HG03045 (cell line): Measurements from ENCODE around the gene ARVCF.

Experiments used
- ATAC-seq: cut with Tn5 transposase; IDR thresholded peaks from one replicate; pipeline ENCODE4 v1.9.1; 2021; ENCODE audit warnings: mild to moderate bottlenecking, moderate library complexity; ENCODE audit not compliant: unreplicated experiment

The ARVCF gene

DNA sequence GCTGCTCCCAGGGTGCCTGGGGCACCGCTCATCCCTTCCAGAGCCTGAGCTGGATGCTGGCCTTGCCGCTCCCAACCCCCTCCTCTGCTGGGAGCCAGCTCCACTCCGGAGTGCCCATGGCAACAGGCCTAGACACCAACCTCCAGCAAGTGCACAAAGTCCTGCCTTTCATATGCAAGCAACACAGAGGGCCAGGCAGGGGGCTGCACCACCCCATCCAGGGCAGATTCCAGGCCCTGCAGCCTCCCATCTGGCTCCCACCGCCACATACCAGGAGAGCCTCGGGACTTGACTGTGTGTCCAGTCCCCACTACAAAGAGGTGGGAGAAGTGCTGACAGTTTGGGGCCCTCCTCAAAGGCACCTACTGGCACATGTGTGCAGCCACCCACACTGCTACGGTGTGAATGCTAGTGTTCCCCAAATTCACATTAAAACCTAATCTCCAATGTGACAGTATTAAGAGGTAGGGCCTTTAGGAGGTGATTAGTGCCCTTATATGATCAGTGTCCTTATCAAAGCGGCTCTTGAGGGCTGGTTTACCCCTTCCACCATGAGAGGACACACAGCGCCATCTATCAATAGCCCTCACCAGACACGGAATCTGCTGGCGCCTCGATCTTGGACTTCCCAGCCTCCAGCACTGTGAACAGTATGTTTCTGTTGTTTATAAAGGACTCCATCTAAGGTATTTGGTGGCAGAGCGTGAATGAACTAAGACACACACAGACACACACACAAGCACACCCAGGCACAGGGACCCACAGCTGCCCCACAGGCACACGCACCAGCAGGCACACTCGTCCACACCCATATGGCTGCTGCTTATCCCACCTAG lies 16.2 kb downstream of the ARVCF start:
- ATAC-seq: no peak

DNA sequence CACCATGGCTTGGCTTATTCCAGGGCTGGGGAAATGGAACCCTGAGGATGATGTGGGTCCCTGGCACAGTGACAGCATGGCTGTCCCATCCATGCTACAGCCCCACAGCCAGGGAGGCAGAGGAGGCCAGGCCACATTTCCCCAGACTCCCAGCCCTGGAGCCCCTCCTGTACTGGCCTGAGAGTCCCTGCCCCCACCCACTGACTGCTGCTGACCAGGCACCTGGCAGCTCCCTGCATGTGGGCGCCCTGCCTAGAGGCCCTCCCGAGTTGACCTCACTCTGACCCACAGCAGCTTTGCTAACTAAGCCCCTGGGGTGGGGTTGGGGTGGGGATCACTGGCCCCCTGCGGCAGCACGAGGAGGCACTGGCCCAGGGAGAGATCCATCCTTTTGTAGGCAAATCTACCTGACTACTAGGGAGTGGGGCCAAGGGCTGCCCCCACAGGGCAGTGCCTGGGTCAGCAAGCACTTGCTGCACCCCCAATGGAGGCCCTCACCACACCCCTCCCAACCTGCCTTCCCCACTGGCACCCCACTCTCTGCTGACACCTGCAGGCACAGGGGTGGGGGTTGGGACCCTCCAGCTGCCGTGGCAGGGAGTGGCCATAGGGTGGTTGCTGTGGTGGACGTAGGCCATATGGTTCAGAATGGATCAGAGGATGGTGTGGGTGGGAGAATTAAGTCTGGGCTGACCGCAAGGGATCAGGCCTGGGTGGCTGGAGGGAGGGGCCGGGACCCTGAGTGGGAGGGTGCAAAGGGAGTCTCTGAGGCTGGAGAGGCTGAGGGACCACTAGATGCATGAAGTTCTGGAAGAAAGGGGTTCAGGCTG lies 17.4 kb downstream of the ARVCF start:
- no peak for ATAC-seq

DNA sequence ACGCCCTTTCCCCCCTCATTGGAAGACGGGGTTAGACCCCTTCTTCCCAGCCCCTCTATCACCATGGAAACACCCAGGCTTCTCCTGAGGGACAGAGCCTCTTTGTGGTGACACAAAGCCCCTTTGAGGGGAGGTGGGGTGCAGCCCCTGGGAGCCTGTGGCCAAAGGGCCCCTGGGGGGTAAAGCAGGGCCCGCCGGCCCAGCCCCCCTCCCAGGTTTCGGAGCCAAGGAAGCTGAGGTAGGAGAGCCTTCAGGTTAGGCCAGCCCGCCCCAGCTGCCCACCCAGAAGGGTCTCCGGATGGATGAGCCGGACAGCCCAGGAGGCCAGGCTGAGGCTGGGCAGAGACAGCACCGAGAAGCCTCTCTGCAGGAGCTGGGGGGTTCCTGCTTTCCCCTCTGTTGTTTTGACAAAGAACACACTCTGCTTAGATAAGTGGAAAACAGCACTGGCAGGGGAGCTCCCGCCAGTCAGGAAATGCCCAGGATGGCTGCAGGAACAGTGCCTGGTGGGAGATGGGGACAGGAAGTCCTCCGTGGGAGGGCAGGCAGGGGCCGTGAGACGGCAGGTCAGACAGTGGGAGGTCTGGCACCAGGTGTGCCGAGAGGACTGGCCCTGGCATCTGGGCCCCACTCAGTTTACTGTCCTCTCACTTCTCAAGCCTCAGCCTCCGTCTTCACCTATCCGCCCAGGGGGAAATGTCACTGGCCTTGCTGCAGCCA lies 18.2 kb downstream of the ARVCF start:
- ATAC-seq: no peak

DNA sequence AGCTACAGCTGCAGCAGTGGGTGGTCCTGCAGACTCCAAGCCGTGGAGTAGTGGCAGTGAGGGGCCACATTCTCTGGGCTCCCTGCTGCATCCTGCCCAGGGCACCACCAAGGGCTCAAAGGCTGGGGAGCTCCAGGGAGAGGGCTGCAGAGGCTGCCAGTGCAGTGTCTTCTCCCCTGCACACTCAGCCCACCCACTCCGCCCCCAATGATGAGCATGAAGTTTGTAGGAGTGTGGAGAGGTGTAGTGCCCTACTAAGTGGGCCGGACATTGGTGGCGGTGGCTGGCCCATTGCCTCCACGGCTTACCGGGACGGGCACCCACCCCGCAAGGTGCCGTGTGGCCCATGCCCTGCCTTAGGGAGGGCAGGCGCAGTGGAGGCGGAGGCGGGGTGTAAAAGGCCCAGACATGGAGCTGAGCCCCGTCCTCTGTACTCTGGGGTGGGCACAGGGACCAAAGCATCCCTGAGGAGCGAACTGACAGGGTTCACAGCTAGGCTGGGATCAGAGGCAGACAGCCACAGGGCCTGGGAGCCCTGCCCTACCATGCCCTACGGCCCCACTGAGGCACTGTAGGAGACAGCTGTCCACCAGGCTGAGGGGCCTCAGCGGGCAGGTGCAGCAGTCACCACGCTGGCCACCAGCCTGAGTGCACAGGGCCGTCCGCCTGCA lies 18.9 kb downstream of the ARVCF start:
- ATAC-seq: no peak

DNA sequence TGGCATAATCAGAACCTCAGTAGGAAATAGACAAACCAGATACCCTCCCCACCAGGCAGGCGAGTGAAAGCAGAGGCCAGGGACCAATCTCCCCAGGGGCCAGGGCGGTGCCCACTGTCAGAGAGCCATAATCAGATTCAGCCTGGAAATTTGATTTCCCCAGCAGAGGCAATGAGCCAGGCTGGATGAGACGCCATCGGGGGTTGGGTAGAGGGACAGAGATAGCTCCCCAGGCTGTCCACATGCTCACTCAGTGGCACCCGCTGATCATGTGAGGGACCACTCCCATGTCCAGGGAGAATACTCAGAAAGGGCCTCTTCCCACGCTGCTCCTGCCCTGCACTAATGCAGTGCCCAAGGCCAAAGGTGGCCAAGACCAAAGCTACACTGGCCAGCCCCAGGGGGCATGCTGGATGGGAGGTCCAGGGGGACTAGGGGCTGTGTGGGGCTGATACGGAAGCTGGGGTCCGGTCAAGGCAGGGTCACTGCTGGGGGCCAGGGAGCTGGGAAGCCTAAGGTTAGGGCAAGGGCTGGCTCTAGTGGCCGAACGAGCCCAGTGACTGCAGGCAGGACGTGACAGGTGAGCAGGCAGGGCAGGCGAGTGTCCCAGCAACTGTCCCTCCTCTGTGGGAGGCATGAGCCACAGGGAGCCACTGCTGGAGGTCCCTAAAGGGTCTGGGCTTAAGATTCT lies 19.8 kb downstream of the ARVCF start:
- ATAC-seq: no peak

DNA sequence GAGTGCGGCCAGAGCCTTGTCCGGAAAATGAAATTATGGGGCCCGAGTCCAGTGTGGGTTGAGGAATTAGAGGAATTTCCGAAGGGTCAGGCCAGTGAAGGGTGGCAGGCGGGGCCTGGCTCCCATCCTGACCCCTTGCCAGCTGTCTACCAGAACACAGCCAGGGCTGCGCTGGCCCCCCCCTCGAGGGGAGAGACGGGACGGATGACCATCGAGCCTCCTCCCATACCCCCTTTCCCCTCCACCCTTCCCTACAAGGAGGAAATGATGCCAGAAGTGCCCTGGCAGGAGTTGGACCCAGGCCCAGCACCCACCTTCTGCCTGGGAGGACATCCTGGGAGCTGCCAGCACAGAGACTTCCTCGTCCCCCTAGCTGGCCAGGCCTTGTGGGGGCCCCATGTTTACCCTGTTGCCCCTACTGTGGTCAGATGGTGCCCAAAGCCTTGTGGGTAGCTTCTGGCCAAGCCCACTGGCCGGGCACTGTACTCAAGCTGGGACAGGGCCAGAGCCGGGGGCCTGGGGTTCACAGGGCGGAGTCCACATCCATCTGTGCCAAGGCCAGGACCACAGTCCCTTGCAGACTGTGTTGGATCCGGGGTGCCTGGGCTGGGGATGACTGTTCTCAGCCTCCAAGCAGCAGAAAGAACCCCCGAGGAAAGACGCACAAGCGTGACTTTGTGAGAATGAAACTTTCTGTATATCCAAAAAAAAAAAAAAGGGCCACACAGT lies 20.8 kb downstream of the ARVCF start:
- ATAC-seq: no peak

DNA sequence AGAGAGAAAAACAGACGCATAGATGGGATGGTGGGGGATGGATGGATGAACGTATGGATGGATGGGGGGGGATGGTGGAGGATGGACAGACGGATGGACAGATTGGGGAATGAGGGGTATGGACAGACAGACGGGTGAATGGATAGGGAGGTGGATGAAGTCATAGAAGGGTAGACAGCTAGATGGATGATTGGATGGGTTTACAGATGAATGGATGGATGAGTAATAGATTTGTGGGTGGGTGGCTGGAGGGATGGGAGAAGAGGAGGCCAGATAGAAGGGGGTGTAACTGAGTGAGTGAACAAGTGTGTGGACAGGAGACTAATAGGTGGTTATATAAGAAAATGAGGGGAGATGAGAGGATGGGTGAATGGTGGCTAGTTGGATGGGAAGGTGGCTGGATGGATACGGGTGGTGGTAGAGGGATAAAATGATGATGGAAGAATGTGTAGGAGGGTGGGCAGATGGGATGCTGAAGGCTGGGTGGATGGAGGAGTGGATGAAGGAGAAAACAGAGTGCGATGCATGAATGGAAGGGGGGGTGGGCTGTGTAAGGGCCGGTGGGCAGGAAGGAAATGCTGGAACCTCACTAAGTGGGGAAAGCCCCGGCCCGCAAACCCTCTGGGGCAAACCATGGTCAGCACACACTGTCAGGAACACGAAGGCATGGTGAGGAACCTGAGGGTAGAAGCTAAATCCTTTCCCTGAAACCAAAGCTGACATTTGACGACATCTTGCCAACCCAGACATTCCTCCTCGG lies 21.6 kb downstream of the ARVCF start:
- ATAC-seq: no peak

DNA sequence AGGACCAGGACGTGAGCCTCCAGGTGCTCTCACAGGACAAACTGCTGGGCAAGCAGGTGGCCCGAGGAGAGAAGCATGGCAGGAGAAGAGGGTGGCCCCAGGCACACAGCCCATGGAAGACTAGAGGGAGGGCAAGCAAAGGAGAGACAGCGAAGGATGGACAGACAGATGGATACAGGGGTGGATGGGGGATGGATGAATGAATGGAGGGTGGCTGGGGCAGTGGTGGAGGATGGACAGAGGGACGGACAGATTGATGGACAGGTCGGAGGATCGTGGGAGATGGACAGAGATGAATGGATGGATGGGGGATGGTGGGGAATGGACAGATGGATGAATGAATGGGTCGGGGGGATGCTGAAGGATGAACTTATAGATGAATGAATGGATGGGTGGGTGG lies 22.7 kb downstream of the ARVCF start:
- ATAC-seq: no peak

DNA sequence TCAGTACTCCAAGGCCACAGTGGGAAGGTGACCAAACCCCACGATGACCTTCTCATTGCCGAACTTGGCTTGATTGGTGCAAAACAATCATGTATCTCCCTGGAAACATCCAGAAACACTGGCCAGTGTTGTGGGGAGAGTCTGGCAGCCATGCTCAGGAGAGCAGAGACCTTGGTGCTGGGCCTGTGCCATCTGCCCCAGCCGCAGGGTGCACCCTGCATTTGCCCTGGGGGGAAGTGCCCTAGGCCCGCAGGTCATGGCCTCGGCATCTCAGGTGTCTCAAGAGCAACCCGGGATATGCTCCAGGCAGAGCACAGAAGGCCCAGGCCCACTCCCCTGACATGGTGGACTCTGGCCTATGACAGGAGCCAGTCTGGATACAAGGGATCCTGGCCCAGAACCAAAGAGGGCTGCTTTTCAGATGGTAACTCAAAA lies 23.7 kb downstream of the ARVCF start:
- ATAC-seq: no peak

DNA sequence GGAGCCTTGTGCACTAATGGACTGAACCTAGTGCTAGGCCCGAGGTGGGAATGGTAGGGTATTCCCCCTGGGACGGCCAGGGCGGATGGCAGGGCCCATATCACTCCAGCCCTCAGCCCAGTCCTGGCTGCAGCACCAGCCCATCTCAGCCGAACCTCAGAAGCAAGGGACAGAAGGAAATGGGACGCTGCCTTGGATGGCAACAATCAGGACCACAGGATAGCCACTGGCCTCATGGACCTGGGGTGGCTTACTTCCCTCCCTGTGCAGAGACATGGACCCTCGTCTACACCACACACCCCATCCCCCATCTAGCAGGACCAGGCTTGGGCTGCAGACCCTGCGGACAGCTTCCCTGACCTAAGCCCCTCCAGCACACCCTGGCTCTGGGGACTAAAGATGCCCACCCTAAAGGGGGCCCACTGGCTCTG lies 24.1 kb downstream of the ARVCF start:
- ATAC-seq: no peak

DNA sequence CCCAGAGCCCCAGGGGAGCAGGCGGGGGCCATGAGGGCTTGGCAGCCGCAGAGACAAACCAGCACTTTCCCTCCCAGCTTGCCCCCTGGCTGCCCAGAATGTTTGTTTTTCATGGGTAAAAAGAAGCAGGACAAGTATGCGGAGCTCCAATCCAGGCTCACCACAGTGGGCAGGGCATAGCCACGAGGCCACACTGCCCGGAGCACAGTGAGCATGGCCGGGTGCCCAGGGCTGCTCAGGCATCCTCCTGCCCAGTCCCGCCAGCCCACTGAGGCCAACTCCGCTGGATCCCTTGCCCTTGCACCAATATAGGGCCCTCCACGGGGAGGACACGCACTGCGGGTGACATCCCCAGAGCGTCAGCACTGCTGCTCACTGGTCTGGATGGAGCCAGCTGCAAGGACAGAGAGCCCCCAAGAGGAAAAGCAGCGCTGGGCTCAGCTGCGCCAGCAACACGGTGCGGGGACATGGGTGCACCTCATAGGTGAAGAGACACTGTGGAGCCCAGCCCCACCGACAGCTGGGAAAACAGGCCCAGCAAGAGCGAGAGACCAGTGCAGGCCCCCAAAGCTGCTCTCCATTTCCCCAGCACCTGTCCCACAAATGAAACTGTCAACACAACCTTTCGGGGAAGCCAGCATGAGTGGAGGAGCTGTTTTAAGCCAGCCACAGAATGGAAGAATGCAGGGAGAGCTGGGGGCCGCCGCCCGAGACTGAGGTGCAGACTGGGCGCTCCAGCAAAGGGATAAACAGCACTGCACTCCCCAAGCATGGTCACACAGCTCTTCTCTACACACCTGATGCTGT lies 24.8 kb downstream of the ARVCF start:
- no peak for ATAC-seq

DNA sequence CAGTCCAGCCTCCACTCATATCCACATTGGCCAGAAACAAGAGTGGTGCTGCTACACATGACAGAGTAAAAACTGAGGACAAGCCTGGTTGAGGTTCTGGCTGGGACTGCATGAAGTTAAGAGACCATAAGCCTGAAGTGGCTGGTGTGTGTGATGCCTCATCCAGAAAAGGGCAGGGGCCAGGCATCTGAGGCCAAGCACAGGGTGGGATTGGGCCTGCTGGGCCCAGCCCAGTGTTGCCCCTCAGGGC lies 25.3 kb downstream of the ARVCF start:
- ATAC-seq: no peak

DNA sequence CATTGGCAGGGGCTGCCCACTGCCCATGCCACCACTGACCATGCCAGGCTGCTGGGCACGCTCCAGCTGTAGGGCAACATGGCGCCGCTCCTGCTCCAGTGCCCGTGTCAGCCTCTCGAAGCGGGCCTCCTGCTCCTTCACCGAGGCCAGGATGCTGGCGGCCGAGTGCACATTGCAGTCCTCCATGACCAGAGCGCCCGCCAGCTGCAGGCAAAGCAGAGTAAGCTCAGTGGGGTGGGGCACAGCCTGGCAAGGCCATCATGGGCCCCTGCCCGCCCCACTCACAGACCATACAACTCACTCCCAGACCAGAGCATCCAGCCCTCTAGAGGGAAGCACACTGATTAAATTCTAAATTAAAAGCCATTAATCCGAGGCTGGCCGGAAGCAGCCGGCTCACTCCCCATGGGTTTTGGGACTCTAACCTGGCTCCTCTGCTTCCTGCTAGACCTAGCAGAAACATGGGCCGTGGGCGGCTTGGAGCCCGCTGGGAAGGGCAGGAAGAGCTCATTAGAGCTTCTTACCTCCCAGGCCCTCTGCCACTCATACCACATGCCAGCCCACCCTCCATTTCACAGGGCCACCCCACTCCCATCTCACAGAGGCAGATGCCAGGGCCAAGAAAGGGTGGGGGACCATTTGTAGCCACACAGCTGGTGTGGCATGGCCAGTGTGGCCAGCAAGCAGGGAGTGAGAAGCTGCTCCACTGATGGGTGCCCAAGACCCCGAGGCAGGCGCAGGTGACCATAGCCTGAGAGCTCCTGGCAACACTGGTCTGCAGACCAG lies 25.8 kb downstream of the ARVCF start:
- ATAC-seq: no peak

DNA sequence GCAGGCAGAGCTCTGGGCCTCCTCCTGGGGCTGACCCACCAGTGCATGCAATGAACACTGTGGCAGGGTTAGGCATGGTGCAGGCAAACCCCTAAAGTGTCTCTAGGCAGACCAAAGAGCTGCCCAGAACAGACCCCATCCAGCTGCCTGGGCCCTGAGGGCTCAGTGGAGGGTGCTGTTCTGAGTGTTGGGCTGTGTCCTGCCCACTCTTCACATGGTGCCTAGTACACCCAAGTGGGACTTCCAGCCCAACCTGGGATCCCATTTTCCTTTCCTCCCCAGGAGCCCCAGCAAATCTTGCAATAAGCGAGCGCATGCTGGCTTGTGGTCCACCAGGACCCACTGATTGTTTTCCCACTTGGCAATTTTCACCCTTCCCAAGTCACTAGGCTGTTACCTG lies 26.4 kb downstream of the ARVCF start:
- ATAC-seq: no peak

DNA sequence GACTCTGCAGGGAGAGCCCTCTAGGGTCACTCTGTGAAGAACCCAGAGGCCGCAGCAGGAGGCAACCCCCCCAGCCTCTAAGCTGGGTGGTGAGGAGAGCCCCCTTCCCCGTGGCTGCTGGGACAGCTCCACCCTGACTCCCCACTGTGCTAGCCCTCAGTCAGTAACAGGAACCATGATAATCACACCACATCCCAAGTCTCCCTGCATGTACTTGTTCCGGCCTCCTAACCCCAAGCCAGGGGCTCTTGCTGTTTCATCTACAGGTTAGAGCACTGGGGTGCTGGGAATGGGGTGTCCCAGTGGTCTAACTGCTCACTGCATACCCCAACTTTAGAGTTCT lies 26.9 kb downstream of the ARVCF start:
- ATAC-seq: no peak

DNA sequence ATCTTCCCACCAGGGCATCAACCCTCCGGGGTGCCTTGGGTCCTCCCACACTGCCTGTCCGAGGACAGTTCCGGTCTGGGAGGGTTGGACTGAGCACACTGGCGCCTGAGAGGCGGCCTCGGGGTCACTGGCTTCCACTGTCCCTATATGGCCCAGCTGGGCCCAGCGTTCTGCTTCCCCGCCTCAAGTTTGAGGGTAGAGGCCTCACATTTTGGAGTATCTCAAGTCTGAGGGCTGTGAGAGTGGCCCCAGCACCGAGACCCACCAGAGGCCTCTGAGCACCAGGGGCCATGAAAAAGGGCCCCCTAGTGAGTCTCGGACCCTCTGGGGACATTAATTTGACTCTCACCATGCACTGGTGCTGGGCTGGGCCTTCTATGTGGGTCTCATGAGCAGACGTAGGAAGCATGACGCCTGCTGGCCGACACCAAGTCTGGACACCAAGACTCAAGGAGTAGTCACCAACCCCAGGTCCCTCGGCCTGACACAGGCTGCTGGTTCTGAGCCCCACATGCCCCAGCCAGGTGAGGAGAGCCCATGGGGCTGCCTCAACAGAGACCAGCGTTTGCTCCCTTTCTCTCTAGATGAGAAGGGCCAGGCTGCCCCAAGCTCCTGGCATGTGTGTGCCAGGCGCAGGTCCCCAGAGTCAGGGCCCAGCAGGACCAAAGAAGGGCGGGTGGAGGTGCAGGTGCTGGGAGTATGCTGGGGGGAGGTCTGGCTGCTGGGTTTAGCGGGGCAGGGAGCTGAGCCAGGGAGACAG lies 27.5 kb downstream of the ARVCF start:
- ATAC-seq: no peak

DNA sequence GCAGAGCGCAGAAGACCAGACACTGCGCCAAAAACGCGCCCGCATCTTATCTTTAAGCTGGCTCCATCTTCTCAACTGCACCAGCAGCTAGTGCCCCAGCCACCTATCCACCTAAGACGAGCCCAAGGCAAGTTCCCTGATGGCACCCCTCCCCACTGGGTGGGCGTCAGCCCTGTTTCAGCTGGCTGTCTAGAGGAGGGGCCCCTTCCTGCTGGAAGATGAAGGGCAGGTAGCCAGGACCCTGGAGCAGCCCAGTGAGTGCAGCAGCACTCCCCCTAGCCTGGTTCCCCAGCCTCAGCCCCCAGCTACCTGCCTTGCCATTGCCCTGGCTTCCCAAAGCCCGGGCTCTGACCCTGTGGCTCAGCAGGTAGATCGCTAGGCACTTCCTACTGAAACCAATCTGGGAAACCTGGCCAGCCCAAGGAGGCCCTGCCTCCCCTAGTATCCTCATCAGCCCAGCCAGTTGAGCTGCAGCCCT lies 28.3 kb downstream of the ARVCF start:
- no peak for ATAC-seq
